PC-3 (cell line): ENCODE data around the gene ZDHHC6.

Experiments used
- CTCF ChIP-seq: fragments of 300-600 bp; sonication (generic); conservative IDR thresholded peaks from 2 replicates; pipeline ENCODE4 v1.5.1; 2017; ENCODE audit warnings: antibody characterized with exemption, low read depth, mild to moderate bottlenecking, low read length
- EZH2 ChIP-seq: fragments of 300-600 bp; sonication (generic); IDR thresholded peaks from one replicate; pipeline ENCODE4 v1.6.1; 2017; ENCODE audit warnings: antibody characterized with exemption, mild to moderate bottlenecking, low read length; ENCODE audit not compliant: unreplicated experiment
- EZH2phosphoT487 ChIP-seq: fragments of 300-600 bp; sonication (generic); IDR thresholded peaks from 2 replicates; pipeline ENCODE4 v1.6.1; 2018; ENCODE audit warnings: mild to moderate bottlenecking, antibody characterized with exemption, low read length, borderline replicate concordance

DNA sequence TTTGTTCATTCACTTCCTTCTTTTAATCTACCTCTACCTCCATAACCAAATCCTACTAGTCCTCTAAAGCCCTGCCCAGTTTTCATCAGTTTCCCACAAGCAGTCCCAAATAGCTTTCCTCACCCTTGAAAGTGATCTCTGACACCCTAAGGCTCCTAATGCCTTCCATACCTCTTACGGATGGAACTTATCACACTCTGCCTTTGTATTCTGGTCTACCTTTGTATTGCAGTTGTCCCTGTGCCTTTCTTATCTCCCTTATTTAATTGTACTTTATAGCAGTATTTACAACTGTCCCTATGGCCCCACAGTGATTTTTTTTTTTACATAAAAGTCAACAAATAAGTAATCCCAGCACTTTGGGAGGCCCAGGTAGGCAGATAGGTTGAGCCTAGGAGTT, 39.0 kb downstream of the ZDHHC6 start:
- TF ChIP-seq CTCF (no peak), EZH2 (no peak), EZH2phosphoT487 (no peak)
